Measurements from ENCODE around the gene CCDC183. TPM values are rescaled to one million over a fixed set of nuclear protein-coding genes. Genes with fewer than 3 reads are reported as not detected.

The CCDC183 gene
- total and polyA plus RNA-seq, 10 of the 15 experiments (the other 5 are each of a cell fraction or from before 2014, with no cell fraction given), result 0.04 to 1.2 (median 0.55) TPM; not detected in 5

DNA sequence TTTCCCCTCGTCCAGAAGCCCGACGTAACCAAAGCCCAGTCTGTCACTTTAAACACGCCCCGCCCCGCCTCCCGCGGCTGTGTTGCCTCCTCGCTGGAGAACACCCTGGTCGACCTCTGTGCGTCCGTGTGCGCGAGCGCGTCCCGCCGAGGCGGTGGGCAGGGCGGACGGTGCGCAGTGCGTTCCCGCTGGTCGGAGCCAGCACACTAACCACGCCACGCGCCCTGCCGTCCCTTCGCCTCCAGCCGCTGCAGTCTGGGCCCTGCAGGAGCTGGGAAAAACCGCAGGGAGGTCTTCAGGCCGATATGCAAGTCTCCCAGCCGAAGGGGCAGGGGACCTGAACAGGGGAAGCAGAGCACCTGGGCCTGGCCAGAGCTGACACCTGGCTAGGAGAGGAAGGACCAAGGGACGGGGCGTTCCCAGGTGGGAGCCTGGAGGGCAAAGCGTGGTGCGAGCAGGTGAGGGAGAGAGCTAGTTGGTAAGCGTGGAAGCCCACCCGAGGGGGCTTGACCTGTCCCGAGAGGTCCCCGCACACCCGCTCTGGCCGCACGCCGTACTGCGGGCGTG is 51.8 kb downstream of the CCDC183 start:
- ATAC-seq (peak; percentile 59), DNase-seq (ENCODE audit: low read depth, low spot score) (peak; percentile 23), FAIRE-seq (peak; percentile 91)
- POLR2A ChIA-PET, result interaction anchor here (0.7 to 1.8 kb wide), 3 partner anchors 34 to 96 kb away, joined by 5 to 9 read pairs (median 5); partner anchors contain the start of genes FBXW5 and TRAF2
- H3K9ac ChIP-seq (ENCODE audit: control insufficient read depth, insufficient read depth, low read length), result peak overlapping the region; percentile 53
- H3K36me3 ChIP-seq (ENCODE audit: control insufficient read depth in 2 of 2, insufficient read depth in 2 of 2, low read length in 1 of 2), result peaks cover 4 to 8% of the 10 kb centered on the region in 2 experiments; a peak in 3 of 4 replicates
- SMC1A ChIA-PET (ENCODE audit: uncharacterized antibody, unreplicated experiment), result no interaction called here
- RAD21 ChIA-PET (ENCODE audit: unreplicated experiment), result interaction anchor here (1.3 to 1.8 kb wide), 3 partner anchors 34 to 54 kb away, joined by 3 to 7 read pairs (median 5); partner anchors contain the start of gene TRAF2
- no TSS peak for BruUV-seq (replicated peaks)
- in situ Hi-C loops (cut with MboI), result no loop called here
- CTCF ChIA-PET, result interaction anchor here (0.7 to 2.2 kb wide), 8 partner anchors 34 to 187 kb away, joined by 3 to 7 read pairs (median 4); partner anchors contain the start of gene TRAF2
- no peaks in the 10 kb centered on the region; the same call in 1 of the 2 replicates for H4K20me1 ChIP-seq (ENCODE audit: control insufficient read depth, insufficient read depth)
- WGBS (ENCODE audit: insufficient coverage, insufficient replicate concordance, low lambda C conversion rate, missing lambda C conversion rate), result under 1% methylated on average over 24 of the region's 48 CpGs
- peaks cover 10% of the 10 kb centered on the region; the same call in 1 of the 2 replicates for H3K79me2 ChIP-seq (ENCODE audit: control insufficient read depth, insufficient read depth, low read length)
- H3K4me3 ChIP-seq, result peak overlapping the region; percentile 80
- H3K9me3 ChIP-seq (replicated peaks; ENCODE audit: control insufficient read depth, insufficient read depth, low read length), result peaks cover 4% of the 10 kb centered on the region; the same call in 1 of the 3 replicates
- H3K27me3 ChIP-seq (replicated peaks in 1 of 2; ENCODE audit: control insufficient read depth in 2 of 2, insufficient read depth in 2 of 2, low read length in 1 of 2), result no peaks in the 10 kb centered on the region; a peak in 1 of 4 replicates
- peaks cover 13% of the 10 kb centered on the region for H3K4me1 ChIP-seq (ENCODE audit: control insufficient read depth, insufficient read depth, low read length)
- peak overlapping the region; percentile 11 for H2AFZ ChIP-seq (ENCODE audit: control insufficient read depth, low read depth, low read length)
- intact Hi-C loops (cut with micrococcal nuclease; ENCODE audit: unreplicated experiment), result loop anchor here (2.0 to 5.0 kb wide), 3 partner anchors 34 to 189 kb away; partner anchors contain the start of gene TMEM141
- H3K4me2 ChIP-seq (ENCODE audit: control insufficient read depth, insufficient read depth), result peak overlapping the region; percentile 77
- no peak overlapping the region for H3K27ac ChIP-seq (ENCODE audit: control insufficient read depth, insufficient read depth)
- TF ChIP-seq FOXK2 (IDR thresholded peaks at IDR 0.05) (no peak), E2F4 (IDR thresholded peaks at IDR 0.05; ENCODE audit: low read depth, low read length) (no peak), HDGF (IDR thresholded peaks at IDR 0.05) (no peak), TCF7 (IDR thresholded peaks at IDR 0.05; ENCODE audit: borderline replicate concordance) (no peak), WRNIP1 (IDR thresholded peaks at IDR 0.05; ENCODE audit: borderline replicate concordance, low read depth, low read length) (no peak), POLR2AphosphoS2 (IDR thresholded peaks at IDR 0.05; ENCODE audit: low read depth, low read length) (peak; percentile 61; the same call in 1 of the 2 replicates), NR2C1 (IDR thresholded peaks at IDR 0.05) (no peak), RBBP5 (conservative IDR thresholded peaks at IDR 0.05) (no peak), CBFB (IDR thresholded peaks at IDR 0.05; ENCODE audit: low read depth) (no peak), ETV6 (conservative IDR thresholded peaks at IDR 0.05 in 1 of 2, IDR thresholded peaks at IDR 0.05 in 1 of 2; ENCODE audit: borderline replicate concordance in 1 of 2, low read depth in 1 of 2) (no peak), SPI1 (IDR thresholded peaks at IDR 0.05; ENCODE audit: borderline replicate concordance, insufficient read depth, low read depth, low read length) (no peak), ZNF622 (IDR thresholded peaks at IDR 0.05) (no peak), MXI1 (IDR thresholded peaks at IDR 0.05; ENCODE audit: low read depth, low read length) (no peak), CEBPB (IDR thresholded peaks at IDR 0.05; ENCODE audit: borderline replicate concordance in 1 of 2, low read depth in 2 of 2, low read length in 2 of 2) (no peak), GATAD2B (conservative IDR thresholded peaks at IDR 0.05; ENCODE audit: low read depth) (0 out of 2 replicates have a peak, but pooled peaks have one; percentile 65)
- TF ChIP-seq, protein P1, sequence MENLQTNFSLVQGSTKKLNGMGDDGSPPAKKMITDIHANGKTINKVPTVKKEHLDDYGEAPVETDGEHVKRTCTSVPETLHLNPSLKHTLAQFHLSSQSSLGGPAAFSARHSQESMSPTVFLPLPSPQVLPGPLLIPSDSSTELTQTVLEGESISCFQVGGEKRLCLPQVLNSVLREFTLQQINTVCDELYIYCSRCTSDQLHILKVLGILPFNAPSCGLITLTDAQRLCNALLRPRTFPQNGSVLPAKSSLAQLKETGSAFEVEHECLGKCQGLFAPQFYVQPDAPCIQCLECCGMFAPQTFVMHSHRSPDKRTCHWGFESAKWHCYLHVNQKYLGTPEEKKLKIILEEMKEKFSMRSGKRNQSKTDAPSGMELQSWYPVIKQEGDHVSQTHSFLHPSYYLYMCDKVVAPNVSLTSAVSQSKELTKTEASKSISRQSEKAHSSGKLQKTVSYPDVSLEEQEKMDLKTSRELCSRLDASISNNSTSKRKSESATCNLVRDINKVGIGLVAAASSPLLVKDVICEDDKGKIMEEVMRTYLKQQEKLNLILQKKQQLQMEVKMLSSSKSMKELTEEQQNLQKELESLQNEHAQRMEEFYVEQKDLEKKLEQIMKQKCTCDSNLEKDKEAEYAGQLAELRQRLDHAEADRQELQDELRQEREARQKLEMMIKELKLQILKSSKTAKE (IDR thresholded peaks at IDR 0.05; ENCODE audit: low read depth, poor library complexity, severe bottlenecking), result no peak
- TF ChIP-seq, protein P2, sequence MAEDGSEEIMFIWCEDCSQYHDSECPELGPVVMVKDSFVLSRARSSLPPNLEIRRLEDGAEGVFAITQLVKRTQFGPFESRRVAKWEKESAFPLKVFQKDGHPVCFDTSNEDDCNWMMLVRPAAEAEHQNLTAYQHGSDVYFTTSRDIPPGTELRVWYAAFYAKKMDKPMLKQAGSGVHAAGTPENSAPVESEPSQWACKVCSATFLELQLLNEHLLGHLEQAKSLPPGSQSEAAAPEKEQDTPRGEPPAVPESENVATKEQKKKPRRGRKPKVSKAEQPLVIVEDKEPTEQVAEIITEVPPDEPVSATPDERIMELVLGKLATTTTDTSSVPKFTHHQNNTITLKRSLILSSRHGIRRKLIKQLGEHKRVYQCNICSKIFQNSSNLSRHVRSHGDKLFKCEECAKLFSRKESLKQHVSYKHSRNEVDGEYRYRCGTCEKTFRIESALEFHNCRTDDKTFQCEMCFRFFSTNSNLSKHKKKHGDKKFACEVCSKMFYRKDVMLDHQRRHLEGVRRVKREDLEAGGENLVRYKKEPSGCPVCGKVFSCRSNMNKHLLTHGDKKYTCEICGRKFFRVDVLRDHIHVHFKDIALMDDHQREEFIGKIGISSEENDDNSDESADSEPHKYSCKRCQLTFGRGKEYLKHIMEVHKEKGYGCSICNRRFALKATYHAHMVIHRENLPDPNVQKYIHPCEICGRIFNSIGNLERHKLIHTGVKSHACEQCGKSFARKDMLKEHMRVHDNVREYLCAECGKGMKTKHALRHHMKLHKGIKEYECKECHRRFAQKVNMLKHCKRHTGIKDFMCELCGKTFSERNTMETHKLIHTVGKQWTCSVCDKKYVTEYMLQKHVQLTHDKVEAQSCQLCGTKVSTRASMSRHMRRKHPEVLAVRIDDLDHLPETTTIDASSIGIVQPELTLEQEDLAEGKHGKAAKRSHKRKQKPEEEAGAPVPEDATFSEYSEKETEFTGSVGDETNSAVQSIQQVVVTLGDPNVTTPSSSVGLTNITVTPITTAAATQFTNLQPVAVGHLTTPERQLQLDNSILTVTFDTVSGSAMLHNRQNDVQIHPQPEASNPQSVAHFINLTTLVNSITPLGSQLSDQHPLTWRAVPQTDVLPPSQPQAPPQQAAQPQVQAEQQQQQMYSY (CRISPR knock-in tag; IDR thresholded peaks at IDR 0.05), result no peak
